HS-5 (cell line): Measurements from ENCODE around the gene C10orf143.

Experiments
- DNase-seq: peaks from one replicate; pipeline ENCODE4 v3.0.0-alpha.2; 2012; ENCODE audit warnings: low read depth

Gene C10orf143

GRCh38 chr10:130014263-130015074 is 96.2 kb downstream of the C10orf143 start:
- DNase-seq, result no peak
